Loucy (cell line): ENCODE results near the gene FCN2.

Source experiments
- H2AFZ ChIP-seq: fragments of 200-600 bp; sonication (generic); 2 replicates; pipeline ENCODE4 v1.6.0; 2016; ENCODE audit warnings: antibody characterized with exemption, mild to moderate bottlenecking, low read length, moderate library complexity
- H3F3A ChIP-seq: fragments of 200-600 bp; 2 replicates; pipeline ENCODE4 v1.6.0; 2016; ENCODE audit warnings: antibody characterized with exemption, low read depth, mild to moderate bottlenecking
- H3K27me3 ChIP-seq: fragments of 200-600 bp; sonication (generic); 2 replicates; pipeline ENCODE4 v1.6.1; 2014; ENCODE audit warnings: low read length, mild to moderate bottlenecking; ENCODE audit not compliant: insufficient read depth, poor library complexity, severe bottlenecking
- H3K36me3 ChIP-seq: fragments of 200-600 bp; sonication (generic); 2 replicates; pipeline ENCODE4 v1.6.1; 2016; ENCODE audit warnings: low read length; ENCODE audit not compliant: insufficient read depth
- H3K4me1 ChIP-seq: fragments of 200-600 bp; sonication (generic); 2 replicates; pipeline ENCODE4 v1.5.1; 2014; ENCODE audit warnings: low read length, mild to moderate bottlenecking; ENCODE audit not compliant: insufficient read depth, poor library complexity, severe bottlenecking
- H3K4me2 ChIP-seq: fragments of 200-600 bp; sonication (generic); 2 replicates; pipeline ENCODE4 v1.6.0; 2014; ENCODE audit warnings: antibody characterized with exemption, low read length, low read depth, mild to moderate bottlenecking; ENCODE audit not compliant: poor library complexity, severe bottlenecking
- H3K4me3 ChIP-seq: fragments of 200-600 bp; sonication (generic); 2 replicates; pipeline ENCODE4 v1.5.1; 2014; ENCODE audit warnings: low read length, mild to moderate bottlenecking, mixed read lengths; ENCODE audit not compliant: poor library complexity, severe bottlenecking
- H3K79me2 ChIP-seq: fragments of 200-600 bp; sonication (generic); 2 replicates; pipeline ENCODE4 v1.6.1; 2014; ENCODE audit warnings: low read length; ENCODE audit not compliant: insufficient read depth
- H3K9ac ChIP-seq: fragments of 200-600 bp; sonication (generic); 2 replicates; pipeline ENCODE4 v1.6.0; 2014; ENCODE audit warnings: mild to moderate bottlenecking, low read depth, low read length, moderate library complexity; ENCODE audit not compliant: poor library complexity, severe bottlenecking
- H3K9me2 ChIP-seq: fragments of 200-600 bp; sonication (generic); replicated peaks from 2 replicates; pipeline ENCODE4 v1.6.1; 2016; ENCODE audit warnings: low read depth, low read length, mixed read lengths
- H3K9me3 ChIP-seq: fragments of 200-600 bp; sonication (generic); 2 replicates; pipeline ENCODE4 v1.6.1; 2014; ENCODE audit warnings: mild to moderate bottlenecking, antibody characterized with exemption, low read length, low read depth; ENCODE audit not compliant: insufficient read depth
- H4K20me1 ChIP-seq: fragments of 200-600 bp; sonication (generic); 2 replicates; pipeline ENCODE4 v1.6.0; 2014; ENCODE audit warnings: antibody characterized with exemption, low read length, mild to moderate bottlenecking; ENCODE audit not compliant: insufficient read depth, poor library complexity, severe bottlenecking
- CTCF ChIP-seq: fragments of 200-600 bp; sonication (generic); conservative IDR thresholded peaks from 2 replicates; pipeline ENCODE4 v1.5.1; 2014; ENCODE audit warnings: mild to moderate bottlenecking, antibody characterized with exemption, low read length
- EZH2phosphoT487 ChIP-seq: fragments of 200-600 bp; IDR thresholded peaks from 2 replicates; pipeline ENCODE4 v1.6.1; 2018; ENCODE audit warnings: antibody characterized with exemption, mild to moderate bottlenecking, moderate library complexity, borderline replicate concordance

FCN2 gene

GRCh38 chr9:134890155-134890495 is 9.5 kb downstream of the FCN2 start:
- H3K9me3 ChIP-seq: peaks cover 8% of the 10 kb centered on the region; the same call in 1 of the 2 replicates
- no peaks in the 10 kb centered on the region for H3K79me2 ChIP-seq
- H3K27me3 ChIP-seq: no peaks in the 10 kb centered on the region
- H2AFZ ChIP-seq: no peak overlapping the region
- no peaks in the 10 kb centered on the region for H3K9me2 ChIP-seq
- no peak overlapping the region for H3K9ac ChIP-seq
- H3K4me1 ChIP-seq: no peaks in the 10 kb centered on the region
- no peaks in the 10 kb centered on the region for H4K20me1 ChIP-seq
- H3F3A ChIP-seq: no peaks in the 10 kb centered on the region
- TF ChIP-seq EZH2phosphoT487: no peak
- no peak for TF ChIP-seq CTCF
- no peak overlapping the region for H3K4me2 ChIP-seq
- no peaks in the 10 kb centered on the region for H3K36me3 ChIP-seq
- H3K4me3 ChIP-seq: no peak overlapping the region

DNA sequence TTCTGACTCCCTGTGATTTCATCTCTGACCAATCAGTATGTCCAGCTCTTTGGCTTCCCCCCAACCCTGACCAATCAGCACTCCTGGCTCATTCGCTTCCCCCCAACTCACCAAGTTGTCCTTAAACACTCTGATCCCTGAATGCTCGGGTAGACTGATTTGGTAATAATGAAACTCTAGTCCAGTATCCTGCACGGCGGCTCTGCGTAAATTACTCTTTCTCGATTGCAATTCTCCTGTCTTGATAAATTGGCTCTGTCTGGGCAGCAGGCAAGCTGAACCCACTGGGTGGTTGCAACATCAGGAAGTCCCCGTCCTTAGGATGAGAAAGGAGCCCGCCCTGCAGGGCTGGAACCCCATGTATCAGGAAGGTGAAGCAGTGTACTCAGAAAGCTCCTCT is 10.4 kb downstream of the FCN2 start:
- no peaks in the 10 kb centered on the region for H3F3A ChIP-seq
- TF ChIP-seq EZH2phosphoT487: no peak
- TF ChIP-seq CTCF: no peak

DNA sequence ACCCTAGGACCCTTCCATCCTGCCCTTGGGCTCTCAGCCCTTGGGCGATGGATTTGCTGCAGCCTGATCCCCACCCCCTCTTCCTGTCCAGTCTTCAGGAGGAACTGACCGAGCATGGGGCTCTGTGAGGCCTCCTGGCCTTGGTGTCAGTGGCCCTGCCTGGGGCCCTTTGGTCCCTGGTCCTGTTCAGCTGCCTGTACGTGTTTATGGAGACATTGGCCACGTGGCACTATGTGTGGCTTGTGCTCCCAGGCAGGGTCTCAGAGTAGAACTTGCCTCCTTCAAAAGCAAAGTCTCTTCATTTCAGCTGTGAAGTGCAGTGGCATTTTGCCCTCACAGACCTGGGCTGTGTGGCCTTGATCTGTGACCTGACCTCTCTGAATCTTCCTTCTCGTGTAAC is 11.1 kb downstream of the FCN2 start:
- no peaks in the 10 kb centered on the region for H3K9me2 ChIP-seq

More for the DNA sequence above, 10.4 kb downstream of the FCN2 start:
- H3K9ac ChIP-seq: no peak overlapping the region
- H4K20me1 ChIP-seq: no peaks in the 10 kb centered on the region
- no peak overlapping the region for H3K4me2 ChIP-seq
- no peaks in the 10 kb centered on the region for H3K9me2 ChIP-seq
- no peaks in the 10 kb centered on the region for H3K79me2 ChIP-seq
- H3K9me3 ChIP-seq: peaks cover 12% of the 10 kb centered on the region; the same call in 1 of the 2 replicates
- H3K27me3 ChIP-seq: no peaks in the 10 kb centered on the region
- no peak overlapping the region for H3K4me3 ChIP-seq
- no peak overlapping the region for H2AFZ ChIP-seq
- no peaks in the 10 kb centered on the region for H3K4me1 ChIP-seq
- no peaks in the 10 kb centered on the region for H3K36me3 ChIP-seq

More for the DNA sequence above, 11.1 kb downstream of the FCN2 start:
- no peak overlapping the region for H3K4me2 ChIP-seq
- H3F3A ChIP-seq: no peaks in the 10 kb centered on the region
- H3K9me3 ChIP-seq: peaks cover 12% of the 10 kb centered on the region; the same call in 1 of the 2 replicates
- no peaks in the 10 kb centered on the region for H3K79me2 ChIP-seq
- H4K20me1 ChIP-seq: no peaks in the 10 kb centered on the region
- TF ChIP-seq EZH2phosphoT487 (no peak), CTCF (no peak)
- no peak overlapping the region for H2AFZ ChIP-seq
- no peak overlapping the region for H3K4me3 ChIP-seq
- no peak overlapping the region for H3K9ac ChIP-seq
- H3K36me3 ChIP-seq: no peaks in the 10 kb centered on the region
- H3K4me1 ChIP-seq: no peaks in the 10 kb centered on the region
- no peaks in the 10 kb centered on the region for H3K27me3 ChIP-seq
